T-helper 22 cell (primary cell): Measurements from ENCODE around the gene SMAD6.
"Not testable (repeated sequence)": the region's sequence is repeated elsewhere in the genome, so short reads cannot be mapped to it uniquely, and the experiment has no call there.

Experiments used
- DNase-seq: peaks from one replicate; pipeline ENCODE4 v3.0.0-alpha.2; 2020; ENCODE audit warnings: low read depth

The SMAD6 gene

GRCh38 chr15:66743204-66743603, 41.2 kb downstream of the SMAD6 start:
- no peak for DNase-seq

GRCh38 chr15:66743703-66744536, 41.9 kb downstream of the SMAD6 start:
- no peak for DNase-seq

GRCh38 chr15:66744610-66745279, 42.7 kb downstream of the SMAD6 start:
- DNase-seq = no peak

GRCh38 chr15:66745530-66746230, 43.6 kb downstream of the SMAD6 start:
- no peak for DNase-seq

- DNase-seq = no peak
Measured at GRCh38 chr15:66746231-66746605, 44.2 kb downstream of the SMAD6 start.

- no peak for DNase-seq
Measured at GRCh38 chr15:66747223-66747622, 45.2 kb downstream of the SMAD6 start.

- DNase-seq = no peak
Measured at GRCh38 chr15:66747886-66748707, 46.1 kb downstream of the SMAD6 start.

- no peak for DNase-seq
Measured at GRCh38 chr15:66748708-66749035, 46.6 kb downstream of the SMAD6 start.

- DNase-seq = no peak
Measured at GRCh38 chr15:66749841-66750575, 48.0 kb downstream of the SMAD6 start.

- DNase-seq = no peak
Measured at GRCh38 chr15:66750609-66751008, 48.6 kb downstream of the SMAD6 start.

GRCh38 chr15:66751579-66751978, 49.5 kb downstream of the SMAD6 start:
- DNase-seq = no peak

GRCh38 chr15:66752078-66752477, 50.0 kb downstream of the SMAD6 start:
- no peak for DNase-seq

GRCh38 chr15:66753687-66754377, 51.8 kb downstream of the SMAD6 start:
- no peak for DNase-seq

GRCh38 chr15:66754789-66755188, 52.8 kb downstream of the SMAD6 start:
- DNase-seq = no peak

GRCh38 chr15:66755298-66756068, 53.4 kb downstream of the SMAD6 start:
- DNase-seq = no peak

- no peak for DNase-seq
Measured at GRCh38 chr15:66756295-66756694, 54.3 kb downstream of the SMAD6 start.

- no peak for DNase-seq
Measured at GRCh38 chr15:66757030-66757429, 55.0 kb downstream of the SMAD6 start.

- DNase-seq = no peak
Measured at GRCh38 chr15:66757521-66757920, 55.5 kb downstream of the SMAD6 start.

GRCh38 chr15:66758217-66758616, 56.2 kb downstream of the SMAD6 start:
- DNase-seq = not testable (repeated sequence)

- no peak for DNase-seq
Measured at GRCh38 chr15:66758844-66759243, 56.8 kb downstream of the SMAD6 start.
